Naive thymus-derived CD4-positive, alpha-beta T cell (primary cell): ENCODE results near the gene MAP1LC3A. TPM values are rescaled to one million over a fixed set of nuclear protein-coding genes. Genes with fewer than 3 reads are reported as not detected.

Experiments used
- ATAC-seq: fragments of 150-1000 bp; cut with Tn5 transposase; 2 replicates; pipeline ENCODE4 v1.10.0; 2021; ENCODE audit warnings: mild to moderate bottlenecking, moderate library complexity
- CTCF ChIA-PET: fragments of 350-600 bp; sonication (Branson Sonifier 250); formaldehyde crosslinking; loops from one replicate; lab custom pipeline; 2021; ENCODE audit warnings: antibody characterized with exemption; lab: Charles Lee
- POLR2A ChIA-PET: fragments of 350-600 bp; sonication (Branson Sonifier 250); formaldehyde crosslinking; loops from one replicate; lab custom pipeline; 2021; ENCODE audit warnings: antibody characterized with exemption, inconsistent platforms; lab: Charles Lee
- DNase-seq, 9 donors: peaks; one replicate each; pipeline versions ENCODE4 v3.0.0 to v3.0.0-alpha.2; 2020 to 2022; ENCODE audit warnings: mixed read lengths in 1 of 9
- H3K27ac ChIP-seq: one replicate; pipeline ENCODE4 v1.7.0; 2013; ENCODE audit warnings: mild to moderate bottlenecking, low read depth, low read length, moderate library complexity
- H3K27me3 ChIP-seq, 2 donors: one replicate each; pipeline ENCODE4 v1.7.0; 2013; ENCODE audit warnings: low read length in 2 of 2, mild to moderate bottlenecking in 2 of 2, moderate library complexity in 2 of 2; ENCODE audit not compliant: control insufficient read depth in 2 of 2, insufficient read depth in 2 of 2
- H3K36me3 ChIP-seq, 3 experiments: 1 replicate in 2 of 3; 2 replicates in 1 of 3; pipeline ENCODE4 v1.7.0; 2013; ENCODE audit warnings: low read length in 3 of 3, mild to moderate bottlenecking in 3 of 3, moderate library complexity in 1 of 3; ENCODE audit not compliant: insufficient read depth in 3 of 3, control insufficient read depth in 2 of 3
- H3K4me1 ChIP-seq, 2 donors: one replicate each; pipeline ENCODE4 v1.7.0; 2013; ENCODE audit warnings: low read length in 2 of 2, mild to moderate bottlenecking in 2 of 2, moderate library complexity in 1 of 2; ENCODE audit not compliant: control insufficient read depth in 2 of 2, insufficient read depth in 2 of 2
- H3K4me3 ChIP-seq: 2 replicates; pipeline ENCODE4 v1.7.0; 2013; ENCODE audit warnings: mild to moderate bottlenecking, low read length
- H3K9me3 ChIP-seq, 3 experiments: 1 replicate in 2 of 3; 2 replicates in 1 of 3; pipeline ENCODE4 v1.7.0; 2013; ENCODE audit warnings: low read length in 3 of 3; ENCODE audit not compliant: control insufficient read depth in 2 of 3
- H3K27ac Mint-ChIP-seq, 9 donors: one replicate each; pipeline ENCODE4 v1.8.0; 2020 to 2022; ENCODE audit warnings: mixed read lengths in 9 of 9, mild to moderate bottlenecking in 8 of 9, moderate library complexity in 5 of 9, inconsistent platforms in 2 of 9
- H3K27me3 Mint-ChIP-seq, 5 donors: one replicate each; pipeline ENCODE4 v1.8.0; 2021 to 2022; ENCODE audit warnings: mixed read lengths in 5 of 5, mild to moderate bottlenecking in 1 of 5
- H3K36me3 Mint-ChIP-seq, 5 donors: one replicate each; pipeline ENCODE4 v1.8.0; 2020 to 2022; ENCODE audit warnings: mixed read lengths in 5 of 5, mild to moderate bottlenecking in 3 of 5, inconsistent platforms in 1 of 5
- H3K4me1 Mint-ChIP-seq, 7 donors: one replicate each; pipeline ENCODE4 v1.8.0; 2020 to 2022; ENCODE audit warnings: mixed read lengths in 7 of 7, mild to moderate bottlenecking in 3 of 7, inconsistent platforms in 1 of 7
- H3K4me3 Mint-ChIP-seq, 10 donors: one replicate each; pipeline ENCODE4 v1.8.0; 2020 to 2022; ENCODE audit warnings: mild to moderate bottlenecking in 10 of 10, mixed read lengths in 10 of 10, moderate library complexity in 6 of 10, inconsistent platforms in 2 of 10
- H3K9me3 Mint-ChIP-seq, 11 donors: one replicate each; pipeline ENCODE4 v1.8.0; 2020 to 2022; ENCODE audit warnings: mixed read lengths in 11 of 11, mild to moderate bottlenecking in 4 of 11, inconsistent platforms in 1 of 11, moderate library complexity in 1 of 11
- intact Hi-C, 2 donors: fragments of 100-400 bp; cut with micrococcal nuclease; formaldehyde crosslinking; loops; one replicate each; pipeline ENCODE4 v1.15.1; 2023
- polyA plus RNA-seq, 2 donors: library from polyadenylated mRNA; unstranded; fragments of 300-500 nt; fragmentation: Illumina TruSeq; gene quantifications; one replicate each; pipeline ENCODE4 v1.2.3, GENCODE V29; 2021
- total RNA-seq, 6 experiments: library from RNA in 5 of 6; stranded (reverse) in 5 of 6; gene quantifications; 1 replicate in 5 of 6; 2 replicates in 1 of 6; pipeline ENCODE4 v1.2.3 and lab custom pipeline; 2021 to 2026

The MAP1LC3A gene
- total and polyA plus RNA-seq, 7 experiments from 2014 or later = 0.60 to 10.3 (median 1.7) TPM

- ChIA-PET CTCF (interaction anchor here (0.6 to 2.2 kb wide), 2 partner anchors 48 to 146 kb away, joined by 3 to 6 read pairs; no protein-coding TSS in a partner anchor), POLR2A (no interaction called here)
- no peaks in the 10 kb centered on the region for H3K27me3 Mint-ChIP-seq
- no peak for DNase-seq
- H3K36me3 Mint-ChIP-seq = peaks cover 0 to 4% (median 0%) of the 10 kb centered on the region in 5 donors
- H3K4me3 Mint-ChIP-seq = peak overlapping the region in 5 of 10 donors; percentile 1 to 64 (median 4)
- H3K4me1 ChIP-seq = peaks cover 4 to 8% of the 10 kb centered on the region in 2 donors
- H3K27me3 ChIP-seq = no peaks in the 10 kb centered on the region
- peaks cover 0 to 5% (median 0%) of the 10 kb centered on the region in 3 experiments for H3K36me3 ChIP-seq
- H3K27ac Mint-ChIP-seq = peak overlapping the region; percentile 24 to 81 (median 77)
- intact Hi-C loops = loop anchor here in 1 of 2 donors (1.0 kb wide), 1 partner anchor 45 kb away; the partner anchor contains the start of gene DYNLRB1
- H3K4me3 ChIP-seq = no peak overlapping the region
- H3K4me1 Mint-ChIP-seq = peaks cover 8 to 20% (median 13%) of the 10 kb centered on the region in 7 donors
- H3K27ac ChIP-seq = no peak overlapping the region
- H3K9me3 ChIP-seq = no peaks in the 10 kb centered on the region
- ATAC-seq = no peak
- H3K9me3 Mint-ChIP-seq = peaks cover 0 to 2% (median 0%) of the 10 kb centered on the region in 11 donors
These were observed 3.1 kb downstream of the MAP1LC3A start for GRCh38 chr20:34561661-34562060.

- Mint-ChIP-seq H3K9me3 (peaks cover 0 to 2% (median 0%) of the 10 kb centered on the region in 11 donors), H3K27me3 (no peaks in the 10 kb centered on the region), H3K4me3 (no peak overlapping the region), H3K36me3 (peaks cover 0 to 4% (median 0%) of the 10 kb centered on the region in 5 donors), H3K4me1 (peaks cover 3 to 13% (median 7%) of the 10 kb centered on the region in 7 donors), H3K27ac (peak overlapping the region in 2 of 9 donors; percentile 56 to 81)
- DNase-seq (no peak), ATAC-seq (no peak)
- no peak overlapping the region for H3K4me3 ChIP-seq
- peaks cover 0 to 5% of the 10 kb centered on the region in 2 donors for H3K4me1 ChIP-seq
- no peaks in the 10 kb centered on the region for H3K9me3 ChIP-seq
- peaks cover 0 to 13% (median 0%) of the 10 kb centered on the region in 3 experiments for H3K36me3 ChIP-seq
- peak overlapping the region; percentile 42 for H3K27ac ChIP-seq
- POLR2A ChIA-PET = interaction anchor here (1.1 kb wide), 1 partner anchor 46 kb away, joined by 3 read pairs; the partner anchor contains the start of gene DYNLRB1
- H3K27me3 ChIP-seq = no peaks in the 10 kb centered on the region
- CTCF ChIA-PET = interaction anchor here (0.5 to 2.2 kb wide), 2 partner anchors 28 to 145 kb away, joined by 3 to 6 read pairs; no protein-coding TSS in a partner anchor
- intact Hi-C loops = no loop called here
These were observed 4.1 kb downstream of the MAP1LC3A start for GRCh38 chr20:34562641-34563040.

- Histone ChIP-seq H3K27ac (no peak overlapping the region), H3K4me3 (no peak overlapping the region), H3K27me3 (no peaks in the 10 kb centered on the region), H3K4me1 (no peaks in the 10 kb centered on the region), H3K9me3 (no peaks in the 10 kb centered on the region), H3K36me3 (peaks cover 0 to 29% (median 0%) of the 10 kb centered on the region in 3 experiments)
- intact Hi-C loops = no loop called here
- DNase-seq (no peak), ATAC-seq (no peak)
- no peak overlapping the region for H3K4me3 Mint-ChIP-seq
- H3K4me1 Mint-ChIP-seq = peaks cover 0 to 6% (median 0%) of the 10 kb centered on the region in 7 donors
- peaks cover 0 to 4% (median 3%) of the 10 kb centered on the region in 5 donors for H3K36me3 Mint-ChIP-seq
- peaks cover 0 to 2% (median 0%) of the 10 kb centered on the region in 11 donors for H3K9me3 Mint-ChIP-seq
- ChIA-PET POLR2A (interaction anchor here (0.9 kb wide), 1 partner anchor 145 kb away, joined by 3 read pairs; no protein-coding TSS in a partner anchor), CTCF (no interaction called here)
- H3K27me3 Mint-ChIP-seq = no peaks in the 10 kb centered on the region
- H3K27ac Mint-ChIP-seq = peak overlapping the region in 3 of 9 donors; percentile 42 to 71 (median 44)
These were observed 6.3 kb downstream of the MAP1LC3A start for GRCh38 chr20:34564833-34565232.

GRCh38 chr20:34566978-34567891 lies 8.7 kb downstream of the MAP1LC3A start:
- ChIA-PET POLR2A (no interaction called here), CTCF (no interaction called here)
- Mint-ChIP-seq H3K27me3 (no peaks in the 10 kb centered on the region), H3K4me3 (no peak overlapping the region), H3K9me3 (no peaks in the 10 kb centered on the region), H3K4me1 (peaks cover 0 to 11% (median 5%) of the 10 kb centered on the region in 7 donors), H3K36me3 (peaks cover 8 to 14% (median 9%) of the 10 kb centered on the region in 5 donors), H3K27ac (peak overlapping the region in 3 of 9 donors; percentile 13 to 59 (median 43))
- H3K4me3 ChIP-seq = no peak overlapping the region
- H3K9me3 ChIP-seq = no peaks in the 10 kb centered on the region
- no peak overlapping the region for H3K27ac ChIP-seq
- intact Hi-C loops = no loop called here
- ATAC-seq = no peak
- no peaks in the 10 kb centered on the region for H3K27me3 ChIP-seq
- DNase-seq = no peak
- no peaks in the 10 kb centered on the region for H3K4me1 ChIP-seq
- peaks cover 0 to 43% (median 0%) of the 10 kb centered on the region in 3 experiments for H3K36me3 ChIP-seq

- H3K36me3 Mint-ChIP-seq = peaks cover 7 to 15% (median 11%) of the 10 kb centered on the region in 5 donors
- POLR2A ChIA-PET = no interaction called here
- H3K36me3 ChIP-seq = peaks cover 0 to 51% (median 0%) of the 10 kb centered on the region in 3 experiments
- intact Hi-C loops = no loop called here
- no peaks in the 10 kb centered on the region for H3K9me3 ChIP-seq
- no peaks in the 10 kb centered on the region for H3K27me3 ChIP-seq
- H3K27ac ChIP-seq = no peak overlapping the region
- no peak overlapping the region for H3K4me3 ChIP-seq
- no peaks in the 10 kb centered on the region for H3K27me3 Mint-ChIP-seq
- no peaks in the 10 kb centered on the region for H3K4me1 ChIP-seq
- H3K4me3 Mint-ChIP-seq = no peak overlapping the region
- CTCF ChIA-PET = no interaction called here
- no peak for DNase-seq
- H3K9me3 Mint-ChIP-seq = no peaks in the 10 kb centered on the region
- ATAC-seq = no peak
- peak overlapping the region in 1 of 9 donors; percentile 59 for H3K27ac Mint-ChIP-seq
- peaks cover 0 to 11% (median 5%) of the 10 kb centered on the region in 7 donors for H3K4me1 Mint-ChIP-seq
These were observed 9.7 kb downstream of the MAP1LC3A start for GRCh38 chr20:34567892-34568865.

- H3K27ac ChIP-seq = no peak overlapping the region
- Mint-ChIP-seq H3K4me1 (peaks cover 0 to 11% (median 5%) of the 10 kb centered on the region in 7 donors), H3K36me3 (peaks cover 7 to 25% (median 15%) of the 10 kb centered on the region in 5 donors), H3K27me3 (no peaks in the 10 kb centered on the region), H3K9me3 (peaks cover 0 to 2% (median 0%) of the 10 kb centered on the region in 11 donors), H3K4me3 (no peak overlapping the region), H3K27ac (no peak overlapping the region)
- H3K9me3 ChIP-seq = no peaks in the 10 kb centered on the region
- intact Hi-C loops = no loop called here
- no peaks in the 10 kb centered on the region for H3K27me3 ChIP-seq
- POLR2A ChIA-PET = no interaction called here
- ATAC-seq = no peak
- DNase-seq = no peak
- H3K4me1 ChIP-seq = no peaks in the 10 kb centered on the region
- CTCF ChIA-PET = no interaction called here
- peaks cover 0 to 65% (median 0%) of the 10 kb centered on the region in 3 experiments for H3K36me3 ChIP-seq
- H3K4me3 ChIP-seq = no peak overlapping the region
These were observed 11.1 kb downstream of the MAP1LC3A start for GRCh38 chr20:34569598-34569997.
